Vagina (tissue), 2 donors: ENCODE data around the gene NRG2. TPM values are rescaled to one million over a fixed set of nuclear protein-coding genes. Genes with fewer than 3 reads are reported as not detected.

Experiments used
- DNase-seq, 2 donors: peaks; one replicate each; pipeline ENCODE4 v3.0.0-alpha.2; 2017; ENCODE audit errors: extremely low spot score in 2 of 2
- H3K27ac ChIP-seq: fragments of 200-600 bp; sonication (generic); one replicate; pipeline ENCODE4 v1.5.1; 2019
- H3K27me3 ChIP-seq: fragments of 200-600 bp; sonication (generic); one replicate; pipeline ENCODE4 v1.5.1; 2019
- H3K36me3 ChIP-seq, 2 donors: fragments of 200-600 bp; sonication (generic); one replicate each; pipeline ENCODE4 v1.5.1; 2017 to 2019
- H3K4me1 ChIP-seq: fragments of 200-600 bp; sonication (generic); one replicate; pipeline ENCODE4 v1.5.1; 2019
- H3K4me3 ChIP-seq, 2 donors: fragments of 200-600 bp; sonication (generic); 1 replicate in 1 of 2; 2 replicates in 1 of 2; pipeline ENCODE4 v1.5.1; 2016 to 2019
- H3K9me3 ChIP-seq: fragments of 200-600 bp; sonication (generic); one replicate; pipeline ENCODE4 v1.5.1; 2019
- CTCF ChIP-seq, 3 experiments: fragments of 450-650 bp in 2 of 3; fragments of 200-600 bp in 1 of 3; sonication (generic) in 1 of 3; IDR thresholded peaks; one replicate each; pipeline ENCODE4 v1.5.1; 2017 to 2019; ENCODE audit warnings: antibody characterized with exemption in 3 of 3, mild to moderate bottlenecking in 2 of 3, moderate library complexity in 2 of 3
- POLR2A ChIP-seq, 2 donors: fragments of 450-650 bp; IDR thresholded peaks; one replicate each; pipeline ENCODE4 v1.6.1; 2017; ENCODE audit warnings: antibody characterized with exemption in 2 of 2, mild to moderate bottlenecking in 2 of 2, moderate library complexity in 2 of 2
- POLR2AphosphoS5 ChIP-seq, 2 donors: sonication (generic); formaldehyde crosslinking; IDR thresholded peaks; one replicate each; pipeline ENCODE4 v1.9.0; 2017; ENCODE audit warnings: antibody characterized with exemption in 2 of 2, mild to moderate bottlenecking in 2 of 2, low read depth in 1 of 2; ENCODE audit not compliant: insufficient read depth in 1 of 2
- intact Hi-C: fragments of 100-400 bp; cut with DNase I; formaldehyde crosslinking; loops from one replicate; pipeline ENCODE4 v1.15.1; 2023
- total RNA-seq: library from RNA; depleted of rRNA; stranded (reverse); fragments of >200 nt; gene quantifications from one replicate; pipeline ENCODE4 v1.2.3, GENCODE V29; 2016

Gene NRG2
- total RNA-seq, 1 donor from 2014 or later, result 5.2 TPM

GRCh38 chr5:139872851-139873794, 170.0 kb downstream of the NRG2 start:
- H3K9me3 ChIP-seq, result no peaks in the 10 kb centered on the region
- H3K27me3 ChIP-seq, result no peaks in the 10 kb centered on the region
- DNase-seq, result no peak
- H3K4me1 ChIP-seq, result peaks cover 35% of the 10 kb centered on the region
- no peak overlapping the region for H3K4me3 ChIP-seq
- intact Hi-C loops, result no loop called here
- peak overlapping the region; percentile 49 for H3K27ac ChIP-seq
- H3K36me3 ChIP-seq, result no peaks in the 10 kb centered on the region
- no peak for TF ChIP-seq CTCF (IDR thresholded peaks at IDR 0.05)
- TF ChIP-seq POLR2AphosphoS5 (IDR thresholded peaks at IDR 0.05; ENCODE audit: insufficient read depth in 1 of 2, low read depth in 1 of 2), result peak in 1 of 2 donors; percentile 51
- TF ChIP-seq POLR2A (IDR thresholded peaks at IDR 0.05), result no peak

GRCh38 chr5:139872052-139872766, 170.9 kb downstream of the NRG2 start:
- TF ChIP-seq POLR2AphosphoS5 (IDR thresholded peaks at IDR 0.05; ENCODE audit: insufficient read depth in 1 of 2, low read depth in 1 of 2) (no peak), CTCF (IDR thresholded peaks at IDR 0.05) (no peak), POLR2A (IDR thresholded peaks at IDR 0.05) (no peak)
- Histone ChIP-seq H3K27me3 (no peaks in the 10 kb centered on the region), H3K4me3 (no peak overlapping the region), H3K36me3 (no peaks in the 10 kb centered on the region), H3K4me1 (peaks cover 26% of the 10 kb centered on the region), H3K9me3 (no peaks in the 10 kb centered on the region), H3K27ac (peak overlapping the region; percentile 49)
- intact Hi-C loops, result no loop called here
- DNase-seq, result no peak

GRCh38 chr5:139871614-139872013, 171.5 kb downstream of the NRG2 start:
- peak overlapping the region; percentile 49 for H3K27ac ChIP-seq
- no peaks in the 10 kb centered on the region for H3K36me3 ChIP-seq
- TF ChIP-seq POLR2AphosphoS5 (IDR thresholded peaks at IDR 0.05; ENCODE audit: insufficient read depth in 1 of 2, low read depth in 1 of 2), result no peak
- no peak for TF ChIP-seq POLR2A (IDR thresholded peaks at IDR 0.05)
- no peak for TF ChIP-seq CTCF (IDR thresholded peaks at IDR 0.05)
- H3K4me1 ChIP-seq, result peaks cover 25% of the 10 kb centered on the region
- no peak for DNase-seq
- H3K4me3 ChIP-seq, result no peak overlapping the region
- no peaks in the 10 kb centered on the region for H3K27me3 ChIP-seq
- no peaks in the 10 kb centered on the region for H3K9me3 ChIP-seq
- intact Hi-C loops, result no loop called here

DNA sequence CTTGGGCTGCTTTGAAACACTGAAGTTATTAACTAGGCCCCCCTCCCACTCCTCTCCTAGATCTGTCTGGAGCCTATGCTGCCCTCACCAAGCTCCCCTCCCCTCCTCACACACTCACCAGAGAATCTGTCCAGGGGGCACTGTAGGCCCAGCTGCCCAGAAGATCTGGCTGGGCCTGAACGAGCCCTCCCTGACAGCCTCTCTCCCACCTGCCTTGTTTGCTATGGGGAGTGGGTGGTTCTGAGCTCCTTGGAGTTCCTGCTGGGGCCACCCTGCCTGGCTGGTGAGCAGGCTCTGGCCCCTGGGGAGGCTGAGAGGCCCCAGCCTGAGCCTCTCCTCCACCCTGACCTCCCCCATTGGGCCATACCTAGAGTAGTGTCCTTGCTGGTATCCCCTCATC, 172.4 kb downstream of the NRG2 start:
- intact Hi-C loops, result no loop called here
- no peak overlapping the region for H3K27ac ChIP-seq

More for the DNA sequence above, 172.4 kb downstream of the NRG2 start:
- Histone ChIP-seq H3K27me3 (no peaks in the 10 kb centered on the region), H3K4me3 (no peak overlapping the region), H3K4me1 (peaks cover 25% of the 10 kb centered on the region), H3K9me3 (no peaks in the 10 kb centered on the region), H3K36me3 (no peaks in the 10 kb centered on the region)
- DNase-seq, result no peak
- no peak for TF ChIP-seq POLR2AphosphoS5 (IDR thresholded peaks at IDR 0.05; ENCODE audit: insufficient read depth in 1 of 2, low read depth in 1 of 2)
- TF ChIP-seq CTCF (IDR thresholded peaks at IDR 0.05), result no peak
- no peak for TF ChIP-seq POLR2A (IDR thresholded peaks at IDR 0.05)
